HG03432 (cell line): ENCODE results near the gene NFILZ.

ENCODE experiments used
- ATAC-seq: cut with Tn5 transposase; IDR thresholded peaks from one replicate; pipeline ENCODE4 v1.9.1; 2021; ENCODE audit warnings: mild to moderate bottlenecking, moderate library complexity; ENCODE audit not compliant: unreplicated experiment

The NFILZ gene, protein sequence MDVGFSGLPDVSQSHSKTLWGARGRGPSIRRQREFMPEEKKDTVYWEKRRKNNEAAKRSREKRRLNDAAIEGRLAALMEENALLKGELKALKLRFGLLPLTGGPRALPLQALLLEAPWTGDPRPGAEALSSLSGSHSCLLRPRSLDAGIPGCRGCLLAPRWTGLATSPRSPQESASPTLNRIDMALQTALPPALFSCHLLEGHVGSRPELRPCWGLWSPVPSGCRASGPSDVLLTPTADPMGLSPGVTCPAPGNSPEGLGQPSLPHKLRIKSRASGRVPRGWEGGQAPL

DNA sequence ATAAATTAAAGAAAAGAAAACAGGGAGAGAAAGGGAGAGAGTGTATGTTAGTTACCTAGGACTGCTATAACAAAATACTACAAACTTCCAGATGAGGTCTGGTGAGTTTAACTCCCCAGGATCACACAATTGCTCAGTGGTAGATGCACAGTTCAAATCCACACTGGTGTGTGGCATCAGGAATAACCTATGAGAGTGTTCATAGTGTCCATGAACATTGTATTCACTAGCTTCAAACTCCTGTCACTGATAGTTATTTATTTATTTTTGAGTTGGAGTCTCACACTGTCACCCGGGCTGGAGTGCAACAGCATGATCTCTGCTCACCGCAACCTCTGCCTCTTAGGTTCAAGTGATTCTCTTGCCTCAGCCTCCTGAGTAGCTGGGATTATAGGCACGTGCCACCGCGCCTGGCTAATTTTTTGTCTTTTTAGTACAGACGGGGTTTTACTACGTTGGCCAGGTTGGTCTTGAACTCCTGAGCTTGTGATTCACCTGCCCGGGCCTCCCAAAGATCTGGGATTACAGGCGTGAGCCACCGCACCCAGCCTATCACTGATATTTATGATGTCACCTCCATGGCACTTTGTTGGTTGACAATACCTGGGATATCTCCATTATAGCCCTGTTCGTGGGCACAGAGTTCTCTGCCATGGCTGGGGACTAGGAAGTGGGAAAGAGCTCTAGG is at the start of gene NFILZ:
TSS of gene NFILZ (plus strand) at position 638 of the 688 bp plus-strand sequence. CDS start 46,133 bp downstream, outside the sequence.
- ATAC-seq: no peak

DNA sequence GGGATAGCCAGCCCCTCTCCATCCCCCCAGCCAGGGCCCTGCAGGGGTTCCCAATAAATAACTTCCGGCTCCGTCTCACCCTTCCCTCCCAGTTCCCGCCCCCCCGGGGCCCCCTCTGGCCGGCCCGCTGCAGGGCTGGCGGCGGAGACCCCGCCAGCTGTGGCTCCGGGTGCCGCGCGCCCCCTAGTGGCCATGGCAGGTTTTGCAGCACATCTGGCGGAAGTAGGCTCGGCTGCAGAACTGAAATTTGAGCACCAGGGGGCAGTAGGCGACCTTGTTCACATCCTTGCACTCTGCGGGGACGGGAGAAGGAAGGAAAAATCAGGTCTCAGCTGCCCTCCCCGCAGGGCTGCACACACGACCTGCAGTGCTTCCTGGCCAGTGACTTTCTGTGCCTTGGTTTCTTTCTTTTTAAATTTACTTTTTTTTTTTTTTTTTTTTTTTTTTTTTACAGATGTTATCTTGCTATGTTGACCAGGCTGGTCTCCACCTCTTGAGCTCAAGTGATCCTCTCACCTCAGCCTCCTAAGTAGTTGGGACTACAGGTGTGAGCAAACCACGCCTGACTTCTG is 49.6 kb upstream of the NFILZ start:
- ATAC-seq: peak; percentile 47

DNA sequence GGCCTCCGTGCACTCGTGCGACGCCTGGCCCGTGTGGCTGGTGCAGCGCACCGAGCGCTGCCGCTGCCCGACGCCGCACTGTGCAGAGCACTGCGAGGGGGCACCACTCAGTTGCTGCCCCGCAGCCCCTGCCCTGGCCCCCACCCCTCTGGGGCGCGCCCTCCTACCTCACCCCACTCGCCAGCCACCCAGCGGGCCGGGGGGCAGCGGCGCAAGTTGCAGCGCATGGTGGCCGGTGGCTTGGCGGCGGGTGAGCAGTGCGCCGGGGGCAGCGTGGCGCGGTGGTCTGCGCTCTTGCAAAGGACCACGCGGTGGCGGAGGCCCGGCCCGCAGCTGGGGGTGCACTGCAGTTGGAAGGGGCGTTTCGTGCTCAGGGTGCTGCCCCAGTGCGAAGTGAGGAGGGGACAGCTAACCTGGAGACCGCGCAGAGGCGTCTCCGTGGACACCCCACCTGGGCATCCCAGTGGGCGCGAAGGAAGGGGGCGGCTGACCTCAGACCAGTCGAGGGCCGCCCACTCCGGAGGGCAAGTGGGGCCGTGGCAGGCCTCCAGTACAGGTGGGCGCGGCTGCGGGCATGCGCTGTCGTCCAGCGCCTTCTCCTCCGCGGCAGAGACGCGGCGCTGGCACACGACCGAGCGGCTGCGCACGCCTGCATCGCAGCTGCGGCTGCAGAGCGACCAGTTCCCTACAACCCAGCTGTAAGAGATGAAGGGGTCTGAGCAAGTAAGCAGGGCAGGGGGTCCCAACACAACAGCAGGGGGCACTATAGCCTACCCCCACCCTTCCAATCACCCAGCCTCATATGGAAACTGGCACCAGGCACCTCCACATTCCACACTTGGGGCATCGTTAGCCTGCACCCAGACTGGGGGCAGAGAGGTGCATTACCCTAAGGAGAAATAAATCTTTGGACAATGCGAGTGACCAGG is 45.2 kb upstream of the NFILZ start:
- ATAC-seq: no peak

DNA sequence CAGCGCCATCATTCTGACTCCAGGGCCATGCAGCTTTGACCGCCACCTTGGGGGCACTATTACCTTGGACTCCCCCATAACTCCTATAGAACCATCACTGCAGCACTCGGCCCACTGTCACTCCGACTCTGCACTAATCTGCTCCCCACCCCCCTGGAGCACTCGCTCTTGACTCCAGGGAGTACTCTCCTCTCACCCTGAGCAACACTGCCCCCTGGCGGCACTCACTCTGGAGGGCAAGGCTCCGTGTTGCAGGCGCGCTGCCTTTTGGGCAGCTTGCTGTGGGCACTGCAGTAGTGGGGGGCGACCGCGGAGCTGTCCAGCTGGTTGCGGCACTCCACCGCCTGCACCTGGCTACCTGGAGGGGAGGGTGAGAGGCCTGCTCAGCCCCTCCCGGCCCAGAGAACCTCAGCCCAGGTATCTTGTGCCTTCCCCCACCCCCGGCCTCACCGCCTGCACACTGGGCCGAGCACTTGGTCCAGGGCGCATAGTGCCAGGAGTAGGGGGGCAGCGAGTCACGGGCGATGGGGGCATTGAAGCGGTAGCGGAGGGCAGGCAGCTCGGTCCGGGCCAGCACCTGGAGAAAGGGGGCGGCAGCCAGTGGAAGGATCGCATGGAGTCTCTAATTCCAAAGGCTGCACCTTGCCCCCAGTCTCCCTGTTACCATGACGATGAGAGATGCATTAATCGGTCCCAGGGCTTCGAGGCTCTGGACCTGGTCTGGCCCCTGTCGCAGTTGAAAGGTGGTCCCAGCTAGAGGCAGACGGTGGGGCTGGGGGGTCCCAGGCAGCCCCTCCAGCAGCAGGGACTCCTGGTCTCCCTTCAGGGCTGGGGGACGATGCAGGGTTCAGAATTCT is 44.3 kb upstream of the NFILZ start:
- no peak for ATAC-seq

DNA sequence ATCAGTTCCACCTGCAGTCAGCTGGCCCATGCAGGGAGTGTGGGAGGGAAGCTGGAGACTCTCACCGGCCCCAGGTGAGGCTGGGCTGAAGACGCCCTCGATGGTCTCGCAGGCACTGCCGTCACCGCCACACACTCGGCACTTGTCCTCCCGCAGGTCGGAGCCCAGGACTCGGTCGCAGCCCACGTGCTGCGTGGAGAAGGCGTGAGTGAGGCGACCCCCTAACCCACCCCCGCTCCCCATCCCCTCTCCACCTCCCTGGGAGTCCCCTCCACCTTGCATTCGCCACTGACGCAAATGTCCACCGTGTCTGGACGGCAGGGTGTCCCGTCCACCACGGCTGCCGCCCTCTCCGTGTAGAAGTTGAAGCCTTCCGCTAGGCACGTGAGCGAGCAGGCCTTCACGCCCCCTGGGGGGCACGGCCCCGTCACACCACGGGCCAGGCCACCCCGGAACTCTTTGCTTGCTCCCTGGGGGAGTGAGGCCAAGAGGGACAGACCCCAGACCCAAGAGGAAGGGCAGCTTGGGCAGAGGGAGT is 41.2 kb upstream of the NFILZ start:
- ATAC-seq: no peak

DNA sequence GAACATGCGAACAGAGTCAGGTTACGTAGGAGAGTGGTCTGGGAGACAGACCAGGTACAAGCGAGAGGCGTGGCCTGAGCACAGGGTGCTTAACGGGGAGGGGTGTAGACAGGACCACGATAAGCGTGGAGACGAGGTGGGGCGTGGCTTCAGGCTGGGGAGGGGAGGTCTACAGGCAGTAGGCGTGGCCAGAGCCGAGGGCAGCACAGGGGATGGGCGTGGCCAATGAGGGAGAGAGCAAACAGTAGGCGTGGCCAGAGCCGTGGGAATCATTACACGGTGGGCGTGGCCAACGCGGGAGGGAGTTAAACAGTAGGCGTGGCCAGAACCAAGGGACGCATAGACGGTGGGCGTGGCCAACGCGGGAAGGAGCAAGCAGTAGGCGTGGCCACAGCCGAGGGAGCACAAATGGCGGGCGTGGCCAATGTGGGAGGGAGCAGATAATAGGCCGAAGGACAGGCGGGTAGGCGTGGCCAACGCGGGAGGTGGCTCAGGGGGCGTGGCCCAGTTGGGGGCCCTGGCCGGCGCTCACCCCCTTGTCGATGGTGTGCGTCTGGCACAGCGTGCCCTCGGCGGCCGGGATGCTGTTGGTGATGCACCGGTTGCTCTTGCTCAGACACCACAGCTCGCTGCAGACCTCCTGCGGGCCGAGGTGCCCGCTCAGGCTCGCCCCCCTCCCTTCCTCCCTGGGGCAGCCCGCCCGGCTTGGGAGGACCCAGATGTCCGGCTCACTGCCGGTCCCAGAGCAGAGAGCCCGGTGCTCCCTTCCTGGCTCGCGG is 38.0 kb upstream of the NFILZ start:
- no peak for ATAC-seq

DNA sequence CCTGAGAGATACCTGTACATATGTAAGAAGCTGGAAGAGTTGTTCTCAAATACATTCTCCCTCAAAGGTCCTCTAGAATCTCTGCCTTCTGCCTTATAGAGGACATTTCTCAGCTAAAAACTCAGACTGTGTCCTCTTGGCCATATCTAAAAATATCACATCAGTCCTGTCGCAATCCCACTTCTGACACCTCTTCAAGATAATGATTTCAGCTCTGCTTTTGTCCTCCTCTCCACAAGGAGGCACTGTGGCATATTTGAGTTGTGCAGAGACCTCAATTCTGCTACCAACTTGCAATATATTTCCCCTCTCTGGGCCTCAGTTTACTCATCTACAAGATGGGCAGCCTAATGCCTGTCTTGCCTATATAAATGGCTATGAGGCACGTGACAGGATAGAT is 36.5 kb upstream of the NFILZ start:
- no peak for ATAC-seq

DNA sequence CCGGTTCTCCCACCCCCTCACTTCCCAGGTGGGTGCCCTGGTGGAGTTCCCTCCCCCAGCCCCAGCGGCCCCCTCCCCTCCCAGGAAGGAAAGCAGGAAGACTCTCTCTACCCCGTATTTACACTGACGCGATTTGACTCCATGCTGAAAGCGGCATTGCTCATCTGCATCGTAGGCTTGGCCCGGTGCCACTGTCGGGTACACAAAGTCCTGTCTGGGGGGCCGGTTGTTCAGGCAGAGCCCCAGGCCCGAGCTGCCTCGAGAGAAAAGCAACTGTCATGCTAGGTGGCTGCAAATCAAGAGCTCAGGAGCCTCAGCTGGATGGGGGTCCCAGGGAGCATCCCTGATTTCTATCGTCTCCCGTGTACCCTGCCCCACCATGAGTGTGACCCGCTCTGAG is 34.8 kb upstream of the NFILZ start:
- no peak for ATAC-seq

DNA sequence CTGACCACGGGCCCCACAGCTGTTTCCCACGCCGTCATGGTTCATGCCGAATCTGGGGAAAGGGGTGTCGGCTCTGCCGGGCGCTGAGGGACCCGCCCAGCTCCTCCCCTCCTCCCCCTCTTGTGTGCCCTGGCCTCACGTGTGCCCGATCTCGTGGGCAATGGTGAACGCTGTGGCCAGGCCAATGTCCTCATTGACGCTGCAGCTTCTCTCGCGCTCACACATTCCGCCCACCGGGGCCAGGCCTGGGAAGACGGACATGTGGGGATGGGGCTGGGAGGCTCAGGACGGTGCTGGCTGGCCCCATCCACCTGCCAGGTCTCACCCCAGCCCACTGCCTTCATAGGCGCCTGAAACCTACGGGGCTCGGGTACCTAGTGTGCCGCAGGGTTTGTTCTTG is 34.3 kb upstream of the NFILZ start:
- no peak for ATAC-seq

DNA sequence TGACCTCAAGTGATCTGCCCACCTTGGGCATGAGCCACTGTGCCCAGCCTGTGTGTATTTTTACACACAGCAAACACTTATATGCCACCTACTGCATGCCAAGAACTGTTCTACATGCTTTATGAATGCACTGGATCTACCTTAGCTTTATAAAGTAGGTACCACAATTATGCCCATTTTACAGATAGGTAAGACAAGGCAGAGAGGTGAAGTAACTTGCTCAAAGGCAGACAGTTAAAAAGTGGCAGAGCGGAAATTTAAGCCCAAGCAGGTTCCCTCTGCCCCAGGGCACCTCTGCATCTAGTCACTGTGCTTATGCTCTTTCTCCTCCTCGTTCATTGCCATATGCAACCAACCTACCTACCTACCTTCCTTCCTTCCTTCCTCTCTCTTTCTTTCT is 30.4 kb upstream of the NFILZ start:
- ATAC-seq: no peak

DNA sequence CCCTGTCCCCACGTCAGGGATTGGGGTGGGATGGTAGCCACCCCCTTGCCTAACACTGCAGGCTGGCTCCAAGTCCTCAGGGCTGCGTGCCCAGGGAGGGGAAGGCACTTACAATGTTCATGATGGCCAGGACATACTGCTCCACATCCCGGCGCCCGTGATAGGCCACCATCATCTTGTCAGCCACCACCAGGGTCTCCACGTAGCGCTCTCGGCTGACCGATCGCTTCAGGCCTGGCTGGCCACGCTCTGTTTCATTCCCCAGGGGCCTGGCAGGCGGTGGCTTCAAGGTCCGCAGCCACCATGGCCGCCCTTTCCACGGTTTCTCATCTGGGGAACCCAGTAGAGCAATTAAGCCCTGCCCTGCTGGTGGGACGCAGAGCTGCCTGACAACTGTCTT is 29.6 kb upstream of the NFILZ start:
- no peak for ATAC-seq

DNA sequence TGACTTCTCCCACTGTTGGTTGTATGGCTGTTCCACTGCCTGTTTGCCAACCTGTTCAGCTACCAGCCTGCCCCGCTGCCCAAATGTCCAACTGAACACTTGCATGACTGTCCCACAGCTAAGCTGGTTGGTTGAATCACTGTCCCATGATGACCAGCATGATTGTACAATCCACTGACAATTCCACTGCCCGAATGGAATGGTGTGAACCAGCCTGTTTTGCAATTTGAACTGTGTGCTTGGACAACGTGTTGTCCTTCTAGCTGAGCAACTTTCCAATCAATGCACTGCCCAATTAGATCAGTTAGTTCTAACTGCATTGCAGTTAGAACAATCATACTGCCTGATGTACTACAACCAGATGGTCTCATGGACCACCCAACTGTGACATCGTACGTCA is 28.6 kb upstream of the NFILZ start:
- ATAC-seq: no peak

DNA sequence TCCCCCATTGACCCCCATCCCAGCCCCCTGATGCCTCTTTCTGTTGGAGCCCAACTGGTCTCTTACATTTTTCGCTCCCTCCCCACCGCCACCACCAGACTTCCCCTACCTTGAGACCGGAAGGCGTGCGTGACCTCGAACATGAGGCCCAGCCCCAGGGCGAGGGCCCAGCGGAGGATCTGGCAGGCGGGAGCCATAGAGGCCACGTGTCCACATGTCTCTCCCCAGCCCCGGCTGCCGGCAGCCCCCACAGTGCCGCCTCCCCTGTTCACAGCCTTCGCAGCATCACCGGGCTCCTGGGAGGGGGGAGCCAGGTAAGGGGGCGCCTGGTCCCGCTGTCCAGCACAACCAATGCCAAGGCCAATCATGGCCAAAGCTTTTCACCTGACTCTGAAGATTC is 24.9 kb upstream of the NFILZ start:
- ATAC-seq: no peak

DNA sequence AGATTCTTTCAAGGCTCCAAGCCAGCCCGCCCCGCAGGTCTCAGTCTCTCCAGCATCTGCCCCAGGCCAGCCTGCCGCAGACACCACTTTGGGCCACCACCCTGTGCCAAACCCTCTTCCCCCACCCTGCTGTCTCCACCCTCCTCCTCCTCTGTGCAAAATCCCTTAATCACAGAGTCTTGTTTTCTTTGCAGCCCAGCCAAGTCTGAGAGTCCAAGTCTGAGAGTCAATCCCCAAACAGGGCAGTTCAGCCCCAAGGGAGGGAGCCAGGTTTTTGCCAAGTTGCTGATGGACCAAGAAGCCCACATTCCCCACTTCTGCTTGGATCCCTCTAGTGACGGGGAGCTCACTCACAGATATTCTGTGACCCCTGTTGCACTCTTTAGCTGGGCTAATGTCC is 23.0 kb upstream of the NFILZ start:
- ATAC-seq: no peak

DNA sequence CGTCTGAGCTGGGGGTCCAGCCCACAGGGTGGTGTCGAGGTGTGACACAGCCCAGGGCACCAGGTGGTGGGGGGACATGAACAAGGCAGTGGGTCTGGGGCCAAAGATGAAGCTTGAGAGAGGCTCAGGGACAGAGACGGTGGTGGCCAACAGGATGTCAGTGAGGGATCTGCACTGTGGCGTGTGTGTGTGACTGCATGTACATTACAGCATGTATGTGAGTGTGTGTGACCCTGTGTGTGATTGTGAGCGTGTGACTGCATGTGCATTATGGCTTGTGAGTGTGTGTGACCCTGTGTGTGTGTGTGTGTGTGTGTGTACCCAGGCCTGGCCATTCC is 21.5 kb upstream of the NFILZ start:
- ATAC-seq: no peak

DNA sequence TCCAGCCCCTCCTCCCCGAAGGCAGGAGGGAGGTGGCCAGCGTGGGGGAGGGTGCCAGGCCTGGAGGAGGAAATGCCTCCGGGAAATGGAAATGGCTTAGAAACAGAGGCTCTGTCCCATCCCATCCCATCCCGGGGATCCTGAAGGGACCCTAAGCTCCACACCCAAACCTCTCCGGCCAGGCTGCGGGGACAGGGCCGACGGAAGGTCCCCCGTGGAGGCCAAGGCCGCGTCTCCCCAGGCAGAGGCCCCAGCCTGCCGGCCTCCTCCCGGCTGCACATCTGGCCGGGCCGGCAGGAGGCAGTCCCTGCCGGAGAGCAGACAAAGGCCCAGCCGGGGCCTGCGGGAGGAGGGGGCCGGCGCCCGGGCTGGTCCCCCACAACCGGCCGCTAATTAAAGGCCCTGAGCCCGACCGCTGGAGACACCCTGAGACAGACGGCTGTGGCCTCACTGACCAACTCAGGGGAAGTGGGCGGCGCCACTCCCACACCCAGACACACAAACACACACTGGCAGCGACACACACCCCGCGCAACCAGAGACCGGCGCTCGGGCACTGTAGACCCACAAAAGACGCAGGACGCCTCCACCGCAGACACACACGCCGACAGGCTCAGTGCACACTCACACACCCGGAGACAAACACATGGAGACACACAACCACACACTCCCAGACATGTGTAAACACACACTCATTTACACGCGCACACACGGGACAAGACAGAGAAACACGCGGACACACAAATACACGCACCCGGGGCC is 21.0 kb upstream of the NFILZ start:
- no peak for ATAC-seq

DNA sequence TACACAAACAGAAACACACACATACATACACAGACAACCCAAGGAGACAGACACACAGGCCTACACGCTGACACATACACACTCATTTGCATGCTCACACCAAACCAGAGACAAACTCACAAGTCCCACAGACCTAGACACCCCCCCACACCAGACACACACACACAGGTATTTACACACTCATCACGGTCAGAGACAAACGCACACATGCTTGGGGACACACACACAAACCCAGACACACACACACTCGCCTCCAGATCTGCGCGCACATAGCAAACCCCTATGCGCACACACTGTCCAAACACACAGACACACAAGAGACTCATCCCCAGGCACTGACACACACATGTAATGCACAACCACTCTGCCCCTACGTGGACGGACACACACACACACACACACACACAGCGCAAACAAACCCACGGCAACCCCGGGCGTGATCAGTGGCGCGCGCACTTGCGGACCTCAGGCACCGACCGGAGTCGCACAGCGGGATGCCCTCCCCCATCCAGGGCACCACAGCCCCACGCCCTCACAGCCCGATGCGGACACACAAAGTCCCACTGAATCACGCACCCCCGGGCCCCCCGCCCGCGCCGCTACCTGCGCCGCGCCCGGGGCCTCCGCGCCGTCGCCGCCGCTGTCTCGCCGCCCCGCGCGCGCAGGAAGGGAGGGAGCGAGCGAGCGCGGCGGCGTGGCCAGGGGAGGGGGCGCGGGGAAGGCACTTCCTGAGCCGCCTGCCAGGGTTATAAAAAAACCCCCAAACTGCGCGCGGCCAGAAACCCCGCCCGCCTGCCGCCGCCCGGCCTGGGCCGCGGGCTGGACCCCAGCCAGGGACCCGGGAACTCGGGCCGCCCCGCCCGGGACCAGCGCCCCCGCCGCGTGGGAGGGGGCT is 20.1 kb upstream of the NFILZ start, which contains the start of gene ADAMTS10:
TSS of gene ADAMTS10 (minus strand) at position 675 of the 895 bp plus-strand sequence. CDS start 5,005 bp downstream, outside the sequence.
- no peak for ATAC-seq

DNA sequence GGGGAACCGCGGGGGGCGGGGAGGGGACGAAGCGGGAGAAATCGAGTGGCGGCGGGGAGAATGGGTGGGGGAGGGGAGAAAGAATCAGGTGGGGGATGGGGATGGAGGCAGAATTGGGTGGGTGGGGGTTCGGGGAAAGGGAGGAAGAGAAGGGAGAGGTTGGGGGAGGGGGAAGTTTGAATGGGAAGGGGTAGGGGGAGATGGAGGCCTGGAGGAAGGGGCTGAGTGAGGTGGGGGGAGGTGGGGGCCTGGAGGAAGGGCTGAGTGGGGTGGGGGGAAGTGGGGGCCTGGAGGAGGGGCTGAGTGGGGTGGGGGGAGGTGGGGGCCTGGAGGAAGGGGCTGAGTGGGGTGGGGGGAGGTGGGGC is 19.5 kb upstream of the NFILZ start:
- no peak for ATAC-seq
